Kidney epithelial cell (primary cell): Measurements from ENCODE around the gene PIM2. TPM values are rescaled to one million over a fixed set of nuclear protein-coding genes. Genes with fewer than 3 reads are reported as not detected.
A peak's percentile ranks its signal among the peaks of the same experiment; 100 is the strongest.

Experiments
- DNase-seq: peaks from one replicate; pipeline ENCODE4 v3.0.0-alpha.2; 2010; ENCODE audit warnings: low read depth
- H3K27me3 ChIP-seq: 2 replicates; pipeline ENCODE4 v1.6.0; 2011; ENCODE audit warnings: low read length; ENCODE audit not compliant: control insufficient read depth, insufficient read depth
- H3K36me3 ChIP-seq: 2 replicates; pipeline ENCODE4 v1.5.1; 2011; ENCODE audit warnings: low read length; ENCODE audit not compliant: control insufficient read depth, insufficient read depth
- H3K4me3 ChIP-seq: 2 replicates; pipeline ENCODE4 v1.5.1; 2011; ENCODE audit warnings: low read depth, mild to moderate bottlenecking, control low read depth, low read length
- total RNA-seq: library from RNA; depleted of rRNA; stranded (reverse); fragments of >200 nt; gene quantifications from 2 replicates; pipeline ENCODE4 v1.2.3, GENCODE V29; 2015
- TF ChIP-seq, protein P1 (sequence below): IDR thresholded peaks from 2 replicates; pipeline ENCODE4 v1.5.1; 2011; ENCODE audit warnings: mild to moderate bottlenecking, moderate library complexity, low read length, control low read depth, inconsistent platforms; ENCODE audit not compliant: insufficient read depth, poor library complexity, severe bottlenecking

The PIM2 gene
- total RNA-seq, 1 donor from 2014 or later: 6.8 TPM

- DNase-seq: no peak
- TF ChIP-seq, protein P1, sequence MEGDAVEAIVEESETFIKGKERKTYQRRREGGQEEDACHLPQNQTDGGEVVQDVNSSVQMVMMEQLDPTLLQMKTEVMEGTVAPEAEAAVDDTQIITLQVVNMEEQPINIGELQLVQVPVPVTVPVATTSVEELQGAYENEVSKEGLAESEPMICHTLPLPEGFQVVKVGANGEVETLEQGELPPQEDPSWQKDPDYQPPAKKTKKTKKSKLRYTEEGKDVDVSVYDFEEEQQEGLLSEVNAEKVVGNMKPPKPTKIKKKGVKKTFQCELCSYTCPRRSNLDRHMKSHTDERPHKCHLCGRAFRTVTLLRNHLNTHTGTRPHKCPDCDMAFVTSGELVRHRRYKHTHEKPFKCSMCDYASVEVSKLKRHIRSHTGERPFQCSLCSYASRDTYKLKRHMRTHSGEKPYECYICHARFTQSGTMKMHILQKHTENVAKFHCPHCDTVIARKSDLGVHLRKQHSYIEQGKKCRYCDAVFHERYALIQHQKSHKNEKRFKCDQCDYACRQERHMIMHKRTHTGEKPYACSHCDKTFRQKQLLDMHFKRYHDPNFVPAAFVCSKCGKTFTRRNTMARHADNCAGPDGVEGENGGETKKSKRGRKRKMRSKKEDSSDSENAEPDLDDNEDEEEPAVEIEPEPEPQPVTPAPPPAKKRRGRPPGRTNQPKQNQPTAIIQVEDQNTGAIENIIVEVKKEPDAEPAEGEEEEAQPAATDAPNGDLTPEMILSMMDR: no peak
These were observed 5.0 kb downstream of the PIM2 start for GRCh38 chrX:48913605-48914366.

DNA sequence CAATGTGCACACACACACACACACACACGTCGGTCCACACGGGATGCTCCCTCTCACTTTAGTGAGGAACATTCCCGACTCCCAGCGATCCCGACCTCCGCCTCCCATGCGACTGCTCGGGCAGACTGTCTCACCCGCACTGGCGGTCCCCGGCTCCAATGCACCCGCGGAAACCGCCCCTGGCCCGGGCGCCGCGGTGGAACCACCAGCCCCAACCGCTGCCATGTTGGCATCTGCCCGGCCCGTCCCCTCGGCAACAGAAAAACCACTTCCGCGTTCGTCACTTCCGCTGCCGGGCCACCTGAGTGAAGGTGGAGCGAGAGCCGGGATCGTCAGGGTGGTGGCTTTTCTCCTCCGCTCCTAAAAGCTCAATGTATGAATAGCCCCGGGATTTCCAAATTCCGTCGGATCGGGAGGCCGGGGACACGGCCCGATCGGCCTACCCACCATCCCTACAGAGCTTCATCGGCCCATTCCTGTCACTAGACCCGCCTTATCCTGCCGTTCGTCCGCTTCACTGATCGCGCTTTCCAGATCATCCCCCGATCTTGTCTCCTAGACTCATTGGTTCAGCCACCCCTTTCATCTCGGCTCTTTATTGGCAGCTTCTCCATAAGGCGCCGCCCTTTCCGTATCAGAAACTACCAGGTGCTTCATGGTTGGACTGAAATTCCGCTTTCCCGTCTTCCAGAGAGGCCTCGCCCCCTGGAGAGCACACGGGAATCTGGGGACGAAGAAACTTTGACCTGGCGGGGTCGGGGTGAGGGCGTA is 7.2 kb downstream of the PIM2 start, which contains the start of gene SLC35A2:
TSS of gene SLC35A2 (minus strand) at position 235 of the 771 bp plus-strand sequence. CDS start at position 225, 10 bp downstream.
- H3K4me3 ChIP-seq: peak within 1 kb of the TSS; percentile 85
- TF ChIP-seq, protein P1: no peak
- H3K27me3 ChIP-seq: no peaks in the 10 kb centered on the region
- no peaks in the 10 kb centered on the region for H3K36me3 ChIP-seq
- DNase-seq: peak; percentile 52

More at GRCh38 chrX:48913605-48914366, 5.0 kb downstream of the PIM2 start:
- Histone ChIP-seq H3K27me3 (no peaks in the 10 kb centered on the region), H3K4me3 (no peak overlapping the region), H3K36me3 (no peaks in the 10 kb centered on the region)

DNA sequence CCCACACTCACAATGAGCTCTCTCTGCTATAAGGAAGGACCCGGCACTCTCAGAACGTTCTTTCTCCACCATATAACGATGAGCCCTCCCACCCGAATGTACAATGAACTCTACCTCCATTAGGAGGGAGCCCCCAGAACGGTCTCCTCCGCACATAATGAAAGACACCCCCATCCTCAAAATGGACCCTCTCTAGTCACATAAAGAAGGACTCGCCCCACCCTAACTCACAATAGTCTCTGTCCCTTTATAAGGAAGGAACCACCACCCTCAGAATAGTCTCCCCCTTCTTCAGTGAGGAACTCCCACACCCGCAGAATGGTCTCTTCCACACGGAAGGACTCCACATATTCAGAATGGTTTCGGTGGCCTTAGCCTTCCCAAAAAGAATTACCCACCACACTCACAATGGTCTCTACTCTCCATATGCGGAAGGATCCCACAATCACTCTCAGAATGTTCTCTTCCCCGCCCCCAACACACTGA is 7.9 kb downstream of the PIM2 start:
- TF ChIP-seq, protein P1: no peak
- Histone ChIP-seq H3K27me3 (no peaks in the 10 kb centered on the region), H3K4me3 (peak overlapping the region; percentile 85), H3K36me3 (no peaks in the 10 kb centered on the region)
- DNase-seq: no peak

- H3K36me3 ChIP-seq: no peaks in the 10 kb centered on the region
- no peak for DNase-seq
- TF ChIP-seq, protein P1: no peak
- no peak overlapping the region for H3K4me3 ChIP-seq
- H3K27me3 ChIP-seq: no peaks in the 10 kb centered on the region
These were observed 9.0 kb downstream of the PIM2 start for GRCh38 chrX:48909703-48910294.

DNA sequence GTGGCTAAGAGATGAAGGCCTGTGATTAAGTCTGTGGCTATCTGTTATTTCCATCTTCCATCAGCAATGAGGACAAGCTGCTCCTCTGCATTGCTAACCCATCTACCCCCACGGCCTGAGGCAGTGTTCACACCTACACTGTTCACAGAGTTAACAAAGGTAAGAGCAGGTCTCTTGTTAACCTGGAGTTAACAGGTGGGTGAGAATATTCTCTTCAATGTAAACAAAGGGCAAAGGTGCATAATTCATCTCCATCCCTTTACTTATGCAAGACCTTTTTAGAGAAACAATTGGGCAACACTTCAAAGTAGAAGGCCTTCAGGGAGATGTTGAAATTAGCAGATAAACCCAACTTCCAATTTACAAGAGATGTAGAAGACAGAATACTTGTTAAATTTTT is 10.2 kb downstream of the PIM2 start:
- TF ChIP-seq, protein P1: no peak
- H3K27me3 ChIP-seq: no peaks in the 10 kb centered on the region
- H3K36me3 ChIP-seq: no peaks in the 10 kb centered on the region
- DNase-seq: no peak
- H3K4me3 ChIP-seq: no peak overlapping the region
